Skin epidermis (tissue), 12 donors: ENCODE measurements around the gene TRIM10.
"Not testable (repeated sequence)": the region's sequence is repeated elsewhere in the genome, so short reads cannot be mapped to it uniquely, and the experiment has no call there.

ENCODE experiments used
- H3K27ac ChIP-seq, 21 experiments: fragments of 200-600 bp; sonication (generic) in 11 of 21; one replicate each; pipeline ENCODE4 v1.5.0; 2020; ENCODE audit warnings: mild to moderate bottlenecking in 3 of 21, inconsistent platforms in 2 of 21, moderate library complexity in 2 of 21
- H3K4me3 ChIP-seq, 7 experiments: fragments of 200-600 bp; sonication (generic) in 2 of 7; one replicate each; pipeline ENCODE4 v1.5.0; 2020; ENCODE audit warnings: inconsistent platforms in 2 of 7, mild to moderate bottlenecking in 2 of 7, moderate library complexity in 1 of 7

The TRIM10 gene

GRCh38 chr6:30135147-30135546 is 25.9 kb downstream of the TRIM10 start:
- Histone ChIP-seq H3K27ac (no peak overlapping the region), H3K4me3 (no peak overlapping the region)

- no peak overlapping the region for H3K4me3 ChIP-seq
- H3K27ac ChIP-seq, result no peak overlapping the region
These were observed 29.0 kb downstream of the TRIM10 start for GRCh38 chr6:30131947-30132497.

GRCh38 chr6:30130887-30131862 is 29.8 kb downstream of the TRIM10 start:
- Histone ChIP-seq H3K4me3 (no peak overlapping the region), H3K27ac (no peak overlapping the region)

GRCh38 chr6:30130179-30130679 is 30.8 kb downstream of the TRIM10 start:
- H3K27ac ChIP-seq, result no peak overlapping the region
- H3K4me3 ChIP-seq, result no peak overlapping the region

GRCh38 chr6:30129265-30130178 is 31.5 kb downstream of the TRIM10 start:
- Histone ChIP-seq H3K4me3 (no peak overlapping the region), H3K27ac (no peak overlapping the region)

GRCh38 chr6:30127238-30128093 is 33.5 kb downstream of the TRIM10 start:
- H3K4me3 ChIP-seq, result peak overlapping the region in 1 of 7 experiments; percentile 7
- H3K27ac ChIP-seq, result no peak overlapping the region

GRCh38 chr6:30122515-30122914 is 38.5 kb downstream of the TRIM10 start:
- Histone ChIP-seq H3K27ac (no peak overlapping the region), H3K4me3 (no peak overlapping the region)

GRCh38 chr6:30121446-30122366 is 39.3 kb downstream of the TRIM10 start:
- no peak overlapping the region for H3K27ac ChIP-seq
- H3K4me3 ChIP-seq, result no peak overlapping the region

GRCh38 chr6:30118691-30119090 is 42.3 kb downstream of the TRIM10 start:
- H3K27ac ChIP-seq, H3K4me3 ChIP-seq: not testable (repeated sequence)

- Histone ChIP-seq H3K4me3 (no peak overlapping the region), H3K27ac (no peak overlapping the region)
These were observed 44.3 kb downstream of the TRIM10 start for GRCh38 chr6:30116724-30117123.

- no peak overlapping the region for H3K4me3 ChIP-seq
- no peak overlapping the region for H3K27ac ChIP-seq
These were observed 47.2 kb downstream of the TRIM10 start for GRCh38 chr6:30113841-30114240.

- H3K27ac ChIP-seq, result no peak within 1 kb of the TSS
- no peak within 1 kb of the TSS for H3K4me3 ChIP-seq
These were observed 47.8 kb downstream of the TRIM10 start, which contains the start of gene TRIM31 for GRCh38 chr6:30113003-30113759. TRIM31 (minus strand) TSS chr6:30113090; CDS start chr6:30112805, 285 bp downstream.

GRCh38 chr6:30112402-30112994 is 48.5 kb downstream of the TRIM10 start:
- Histone ChIP-seq H3K27ac (no peak overlapping the region), H3K4me3 (no peak overlapping the region)

- H3K27ac ChIP-seq, result no peak overlapping the region
- H3K4me3 ChIP-seq, result no peak overlapping the region
These were observed 49.6 kb downstream of the TRIM10 start for GRCh38 chr6:30111266-30111856.

GRCh38 chr6:30104661-30105060 is 56.4 kb downstream of the TRIM10 start:
- Histone ChIP-seq H3K27ac (no peak overlapping the region), H3K4me3 (no peak overlapping the region)

GRCh38 chr6:30103872-30104179 is 57.2 kb downstream of the TRIM10 start:
- H3K4me3 ChIP-seq, result peak overlapping the region in 3 of 7 experiments; percentile 18 to 43 (median 27)
- H3K27ac ChIP-seq, result peak overlapping the region in 2 of 21 experiments; percentile 1 to 62
